Fibroblast of lung (primary cell): Measurements from ENCODE around the gene CES2. TPM values are rescaled to one million over a fixed set of nuclear protein-coding genes. Genes with fewer than 3 reads are reported as not detected.

Experiments
- DNase-seq, 2 donors: peaks; one replicate each; pipeline versions ENCODE4 v3.0.0 to v3.0.0-alpha.2; 2010; ENCODE audit warnings: low read depth in 2 of 2
- H2AFZ ChIP-seq: 2 replicates; pipeline ENCODE4 v1.5.1; 2012; ENCODE audit warnings: low read length, control low read depth, inconsistent platforms
- H3K27ac ChIP-seq: 2 replicates; pipeline ENCODE4 v1.5.1; 2011; ENCODE audit warnings: low read length, control low read depth; ENCODE audit not compliant: insufficient read depth
- H3K27me3 ChIP-seq: 2 replicates; pipeline ENCODE4 v1.5.1; 2011; ENCODE audit warnings: mild to moderate bottlenecking, low read length; ENCODE audit not compliant: control insufficient read depth, insufficient read depth
- H3K36me3 ChIP-seq: 2 replicates; pipeline ENCODE4 v1.5.1; 2011; ENCODE audit warnings: low read length; ENCODE audit not compliant: control insufficient read depth, insufficient read depth
- H3K4me1 ChIP-seq: 2 replicates; pipeline ENCODE4 v1.5.1; 2011; ENCODE audit warnings: low read length; ENCODE audit not compliant: control insufficient read depth, insufficient read depth; ENCODE audit errors: extremely low read depth
- H3K4me2 ChIP-seq: 2 replicates; pipeline ENCODE4 v1.5.1; 2011; ENCODE audit warnings: low read length, control low read depth; ENCODE audit not compliant: insufficient read depth; ENCODE audit errors: extremely low read depth
- H3K4me3 ChIP-seq, 4 experiments: fragments of 200-600 bp in 1 of 4; sonication (generic) in 1 of 4; replicated peaks in 1 of 4; 2 replicates each; pipeline ENCODE4 v1.5.1; 2011 to 2016; ENCODE audit warnings: low read length in 4 of 4, low read depth in 3 of 4, mild to moderate bottlenecking in 3 of 4, control low read depth in 2 of 4, inconsistent platforms in 1 of 4, mixed read lengths in 1 of 4; ENCODE audit not compliant: insufficient read depth in 1 of 4; ENCODE audit errors: control extremely low read depth in 1 of 4
- H3K79me2 ChIP-seq: 2 replicates; pipeline ENCODE4 v1.5.1; 2012; ENCODE audit warnings: mild to moderate bottlenecking, low read length, inconsistent platforms; ENCODE audit not compliant: control insufficient read depth, insufficient read depth
- H3K9ac ChIP-seq: 2 replicates; pipeline ENCODE4 v1.5.1; 2011; ENCODE audit warnings: mild to moderate bottlenecking, low read length, control low read depth; ENCODE audit not compliant: insufficient read depth
- H3K9me3 ChIP-seq: 2 replicates; pipeline ENCODE4 v1.5.1; 2012; ENCODE audit warnings: low read depth, low read length; ENCODE audit not compliant: control insufficient read depth, insufficient read depth
- H4K20me1 ChIP-seq: 2 replicates; pipeline ENCODE4 v1.5.1; 2011; ENCODE audit warnings: low read length; ENCODE audit not compliant: control insufficient read depth, insufficient read depth; ENCODE audit errors: extremely low read depth
- EZH2 ChIP-seq: IDR thresholded peaks from 2 replicates; pipeline ENCODE4 v1.5.1; 2012; ENCODE audit warnings: low read length, control low read depth, mild to moderate bottlenecking; ENCODE audit errors: missing control alignments
- polyA plus RNA-seq, 2 donors: library from polyadenylated mRNA; depleted of rRNA in 1 of 2; stranded (reverse) in 1 of 2; unstranded in 1 of 2; fragments of >200 nt; gene quantifications; 2 replicates each; pipeline ENCODE4 v1.2.1, GENCODE V29; 2011 to 2012; ENCODE audit warnings: missing spikeins in 1 of 2
- total RNA-seq: library from RNA; depleted of rRNA; stranded (reverse); fragments of >200 nt; gene quantifications from 2 replicates; pipeline ENCODE4 v1.2.1, GENCODE V29; 2014
- TF ChIP-seq, protein P1 (sequence below), 2 donors: IDR thresholded peaks in 1 of 2; conservative IDR thresholded peaks in 1 of 2; 1 replicate in 1 of 2; 2 replicates in 1 of 2; pipeline ENCODE4 v1.5.1; 2011 to 2012; ENCODE audit warnings: low read length in 2 of 2, control low read depth in 1 of 2, inconsistent platforms in 1 of 2, low read depth in 1 of 2, mild to moderate bottlenecking in 1 of 2

The CES2 gene
- total and polyA plus RNA-seq, 2 donors (not counting 1 experiment from before 2014, with no cell fraction given): 22.9 to 47.6 TPM

DNA sequence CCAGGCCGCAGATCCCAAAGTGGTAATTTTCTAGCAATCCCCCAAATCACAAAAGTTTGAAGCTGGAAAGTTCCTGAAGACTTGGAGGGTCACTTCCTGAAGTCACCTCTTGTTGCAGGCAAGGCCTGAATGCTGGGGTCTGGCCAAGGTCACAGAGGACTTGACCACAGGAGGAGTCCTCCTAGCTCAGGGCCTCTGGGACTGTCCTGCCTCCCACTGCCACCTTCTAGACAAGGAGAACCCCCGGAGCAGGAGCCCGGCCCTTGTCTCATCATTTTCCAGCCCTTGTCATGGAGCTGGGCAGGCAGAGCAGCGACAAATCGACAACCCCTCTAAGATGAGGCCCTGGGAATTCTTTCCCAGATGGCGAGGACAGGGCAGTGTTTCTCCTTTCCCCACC, 17.0 kb upstream of the CES2 start:
- no peak for TF ChIP-seq EZH2
- TF ChIP-seq, protein P1, sequence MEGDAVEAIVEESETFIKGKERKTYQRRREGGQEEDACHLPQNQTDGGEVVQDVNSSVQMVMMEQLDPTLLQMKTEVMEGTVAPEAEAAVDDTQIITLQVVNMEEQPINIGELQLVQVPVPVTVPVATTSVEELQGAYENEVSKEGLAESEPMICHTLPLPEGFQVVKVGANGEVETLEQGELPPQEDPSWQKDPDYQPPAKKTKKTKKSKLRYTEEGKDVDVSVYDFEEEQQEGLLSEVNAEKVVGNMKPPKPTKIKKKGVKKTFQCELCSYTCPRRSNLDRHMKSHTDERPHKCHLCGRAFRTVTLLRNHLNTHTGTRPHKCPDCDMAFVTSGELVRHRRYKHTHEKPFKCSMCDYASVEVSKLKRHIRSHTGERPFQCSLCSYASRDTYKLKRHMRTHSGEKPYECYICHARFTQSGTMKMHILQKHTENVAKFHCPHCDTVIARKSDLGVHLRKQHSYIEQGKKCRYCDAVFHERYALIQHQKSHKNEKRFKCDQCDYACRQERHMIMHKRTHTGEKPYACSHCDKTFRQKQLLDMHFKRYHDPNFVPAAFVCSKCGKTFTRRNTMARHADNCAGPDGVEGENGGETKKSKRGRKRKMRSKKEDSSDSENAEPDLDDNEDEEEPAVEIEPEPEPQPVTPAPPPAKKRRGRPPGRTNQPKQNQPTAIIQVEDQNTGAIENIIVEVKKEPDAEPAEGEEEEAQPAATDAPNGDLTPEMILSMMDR (conservative IDR thresholded peaks at IDR 0.05 in 1 of 2, IDR thresholded peaks at IDR 0.05 in 1 of 2; ENCODE audit: low read depth in 1 of 2, low read length in 2 of 2): no peak
- peaks cover 6% of the 10 kb centered on the region for H3K27me3 ChIP-seq
- no peaks in the 10 kb centered on the region for H4K20me1 ChIP-seq

DNA sequence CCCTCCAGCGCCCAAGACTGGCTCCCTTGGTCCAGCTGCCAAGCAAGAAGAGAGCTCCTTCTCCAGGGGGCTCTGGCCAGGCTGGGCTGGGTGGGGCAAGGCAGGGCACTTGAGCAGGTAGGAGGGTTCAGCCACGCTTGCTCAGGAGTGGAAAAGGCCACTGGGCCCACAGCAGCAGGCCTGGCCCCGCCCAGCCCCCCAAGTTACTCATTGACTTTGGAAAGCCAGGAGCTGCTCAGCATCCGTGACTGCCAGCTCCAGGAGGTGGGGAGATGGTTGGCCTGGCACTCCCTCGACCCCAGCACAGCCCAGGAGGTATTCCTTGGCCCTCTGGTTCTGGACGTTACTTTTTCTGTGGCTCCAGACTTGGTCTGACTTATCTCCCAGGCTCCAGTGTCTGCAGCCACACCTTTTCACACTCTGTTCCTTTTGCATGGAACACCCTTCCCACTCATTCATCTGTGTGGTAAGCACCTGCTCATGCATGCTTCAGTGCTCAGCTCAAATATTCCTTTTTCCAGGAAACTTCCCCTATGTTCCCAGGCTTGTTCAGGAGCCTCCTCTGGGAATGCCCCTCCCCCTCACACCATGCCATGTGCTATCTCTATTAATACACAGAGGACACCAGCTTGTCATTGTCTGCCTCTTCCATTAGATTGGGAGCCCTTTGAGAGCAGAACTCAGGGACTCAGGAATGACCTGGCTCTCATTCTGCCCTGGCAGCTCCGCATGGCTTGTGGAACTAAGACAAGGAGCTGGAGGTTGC, 16.3 kb upstream of the CES2 start, which contains the start of gene CDH16:
Gene CDH16, minus strand, starts transcription at position 83 of the 766 bp plus-strand sequence. CDS start 820 bp downstream, outside the sequence.
- Histone ChIP-seq H3K4me2 (no peak within 1 kb of the TSS), H3K79me2 (no peaks in the 10 kb centered on the region), H3K27me3 (peaks cover 8% of the 10 kb centered on the region), H3K9me3 (no peaks in the 10 kb centered on the region), H4K20me1 (no peaks in the 10 kb centered on the region), H3K4me3 (no peak within 1 kb of the TSS), H3K9ac (no peak within 1 kb of the TSS), H3K27ac (no peak within 1 kb of the TSS), H3K36me3 (peaks cover 3% of the 10 kb centered on the region), H2AFZ (no peak within 1 kb of the TSS), H3K4me1 (peaks cover 4% of the 10 kb centered on the region)
- no peak for TF ChIP-seq EZH2
- TF ChIP-seq, protein P1 (conservative IDR thresholded peaks at IDR 0.05 in 1 of 2, IDR thresholded peaks at IDR 0.05 in 1 of 2; ENCODE audit: low read depth in 1 of 2, low read length in 2 of 2): no peak
- DNase-seq: no peak

More for the DNA sequence above, 17.0 kb upstream of the CES2 start:
- peaks cover 3% of the 10 kb centered on the region for H3K36me3 ChIP-seq
- no peak overlapping the region for H3K4me3 ChIP-seq
- no peaks in the 10 kb centered on the region for H3K9me3 ChIP-seq
- no peak overlapping the region for H3K4me2 ChIP-seq
- H2AFZ ChIP-seq: no peak overlapping the region
- H3K9ac ChIP-seq: no peak overlapping the region
- no peak for DNase-seq
- H3K79me2 ChIP-seq: no peaks in the 10 kb centered on the region
- no peak overlapping the region for H3K27ac ChIP-seq
- peaks cover 3% of the 10 kb centered on the region for H3K4me1 ChIP-seq

DNA sequence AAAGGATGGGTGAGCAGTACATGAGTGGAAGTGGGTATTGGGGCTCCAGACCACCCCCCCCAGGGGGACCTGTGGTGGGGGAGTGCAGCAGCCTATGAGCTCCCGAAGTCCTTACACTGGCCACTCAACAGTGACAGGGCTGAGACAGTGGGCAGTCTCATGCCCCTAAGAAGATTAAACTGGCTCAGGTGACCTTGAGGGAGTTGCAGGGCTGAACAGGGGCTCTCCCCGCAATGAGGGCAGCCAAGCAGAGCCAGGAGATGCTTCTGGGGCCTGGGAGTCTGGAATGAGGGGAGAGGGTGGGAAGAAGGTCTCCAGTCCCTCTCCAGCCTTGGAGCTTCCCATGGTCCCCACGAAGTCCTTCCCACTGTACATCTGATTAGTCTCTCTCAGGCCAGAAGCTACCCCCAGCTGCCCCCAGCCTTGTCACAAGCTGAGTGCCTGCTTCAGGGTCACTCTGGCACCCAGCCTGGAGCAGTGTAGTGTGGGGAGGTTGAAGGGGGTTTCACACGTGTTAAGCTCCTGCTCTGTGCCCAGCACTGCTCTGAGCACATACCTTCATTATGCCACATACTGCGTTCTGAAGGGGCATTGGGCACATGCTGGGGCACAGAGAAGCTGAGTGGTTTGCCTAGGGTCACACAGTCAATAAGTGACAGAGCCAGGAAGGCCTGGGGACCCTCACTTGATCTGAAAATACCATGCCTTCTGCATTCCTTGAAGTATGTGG, 15.6 kb upstream of the CES2 start:
- Histone ChIP-seq H3K9me3 (no peaks in the 10 kb centered on the region), H3K4me3 (no peak overlapping the region), H3K79me2 (no peaks in the 10 kb centered on the region), H4K20me1 (no peaks in the 10 kb centered on the region), H3K9ac (no peak overlapping the region), H3K36me3 (peaks cover 3% of the 10 kb centered on the region), H3K4me1 (peaks cover 5% of the 10 kb centered on the region), H2AFZ (no peak overlapping the region), H3K4me2 (no peak overlapping the region), H3K27me3 (peaks cover 4% of the 10 kb centered on the region), H3K27ac (no peak overlapping the region)
- TF ChIP-seq, protein P1 (conservative IDR thresholded peaks at IDR 0.05 in 1 of 2, IDR thresholded peaks at IDR 0.05 in 1 of 2; ENCODE audit: low read depth in 1 of 2, low read length in 2 of 2): no peak
- TF ChIP-seq EZH2: no peak
- DNase-seq: no peak
